ENCODE data around the gene CSNK2B. TPM values are rescaled to one million over a fixed set of nuclear protein-coding genes. Genes with fewer than 3 reads are reported as not detected.

CSNK2B gene
- total RNA-seq, 2 donors from 2014 or later, result 155 to 171 TPM

DNA sequence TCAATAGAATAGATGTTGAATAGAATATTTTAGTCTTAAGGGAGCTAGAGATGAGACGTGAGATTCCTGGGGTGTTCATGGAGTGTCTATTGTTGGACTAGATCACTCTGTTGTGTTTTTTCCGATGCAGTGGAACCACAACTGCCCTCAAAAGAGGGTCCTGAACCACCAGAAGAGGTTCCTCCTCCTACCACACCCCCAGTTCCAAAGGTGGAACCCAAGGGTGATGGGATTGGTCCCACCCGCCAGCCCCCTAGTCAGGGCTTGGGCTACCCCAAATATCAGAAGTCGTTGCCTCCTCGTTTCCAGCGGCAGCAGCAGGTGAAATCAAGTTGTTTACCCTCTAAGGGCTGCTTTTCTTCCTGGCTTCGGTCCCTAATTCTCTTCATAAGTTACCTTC, 36.9 kb upstream of the CSNK2B start:
- H3K9me3 Mint-ChIP-seq, result no peaks in the 10 kb centered on the region
- peaks cover 93% of the 10 kb centered on the region for H3K36me3 Mint-ChIP-seq (ENCODE audit: low read depth)
- H3K4me3 Mint-ChIP-seq, result no peak overlapping the region
- no peaks in the 10 kb centered on the region for H3K27me3 Mint-ChIP-seq (ENCODE audit: insufficient read depth)
- no peak for DNase-seq
- Histone ChIP-seq H3K9me3 (ENCODE audit: control insufficient read depth, low read length) (no peaks in the 10 kb centered on the region), H3K27me3 (ENCODE audit: control insufficient read depth, insufficient read depth, low read length, poor library complexity, severe bottlenecking) (no peaks in the 10 kb centered on the region), H3K9ac (ENCODE audit: extremely low read depth, low read length, poor library complexity, severe bottlenecking) (no peak overlapping the region), H3K4me3 (ENCODE audit: low read length) (no peak overlapping the region), H3K36me3 (ENCODE audit: control insufficient read depth, insufficient read depth, low read length) (peaks cover 95% of the 10 kb centered on the region), H3K4me1 (ENCODE audit: control insufficient read depth, insufficient read depth, low read length) (no peaks in the 10 kb centered on the region), H3K27ac (ENCODE audit: low read depth, low read length) (no peak overlapping the region)
- no peak for TF ChIP-seq CTCF (conservative IDR thresholded peaks at IDR 0.05)
- H3K27ac Mint-ChIP-seq, result peak overlapping the region; percentile 82
- 94 to 95% methylated on average over 5 to 7 of the region's 7 CpGs for WGBS, 2 experiments (ENCODE audit: insufficient coverage in 1 of 2, insufficient read length in 1 of 2)
- no peaks in the 10 kb centered on the region for H3K4me1 Mint-ChIP-seq

GRCh38 chr6:31630177-31630934, 35.5 kb upstream of the CSNK2B start:
- H3K4me3 ChIP-seq (ENCODE audit: low read length), result no peak overlapping the region
- H3K36me3 Mint-ChIP-seq (ENCODE audit: low read depth), result peaks cover 93% of the 10 kb centered on the region

DNA sequence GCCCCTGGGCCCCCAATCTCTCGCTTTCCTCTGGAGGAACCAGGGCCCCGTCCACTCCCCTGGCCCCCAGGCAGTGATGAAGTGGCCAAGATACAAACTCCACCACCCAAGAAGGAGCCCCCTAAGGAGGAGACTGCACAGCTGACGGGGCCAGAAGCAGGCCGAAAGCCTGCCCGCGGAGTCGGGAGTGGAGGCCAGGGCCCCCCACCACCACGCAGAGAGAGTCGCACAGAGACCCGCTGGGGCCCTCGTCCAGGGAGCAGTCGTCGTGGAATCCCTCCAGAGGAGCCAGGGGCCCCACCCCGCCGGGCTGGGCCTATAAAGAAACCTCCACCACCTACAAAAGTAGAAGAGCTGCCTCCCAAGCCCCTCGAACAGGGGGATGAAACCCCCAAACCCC, 34.7 kb upstream of the CSNK2B start:
- Histone ChIP-seq H3K27me3 (ENCODE audit: control insufficient read depth, insufficient read depth, low read length, poor library complexity, severe bottlenecking) (no peaks in the 10 kb centered on the region), H3K4me1 (ENCODE audit: control insufficient read depth, insufficient read depth, low read length) (no peaks in the 10 kb centered on the region), H3K27ac (ENCODE audit: low read depth, low read length) (no peak overlapping the region), H3K4me3 (ENCODE audit: low read length) (no peak overlapping the region), H3K36me3 (ENCODE audit: control insufficient read depth, insufficient read depth, low read length) (peaks cover 95% of the 10 kb centered on the region), H3K9me3 (ENCODE audit: control insufficient read depth, low read length) (no peaks in the 10 kb centered on the region), H3K9ac (ENCODE audit: extremely low read depth, low read length, poor library complexity, severe bottlenecking) (no peak overlapping the region)
- WGBS, 2 experiments (ENCODE audit: insufficient coverage in 1 of 2, insufficient read length in 1 of 2), result 94 to 96% methylated on average over 9 to 16 of the region's 16 CpGs
- Mint-ChIP-seq H3K4me1 (no peaks in the 10 kb centered on the region), H3K36me3 (ENCODE audit: low read depth) (peaks cover 91% of the 10 kb centered on the region), H3K27me3 (ENCODE audit: insufficient read depth) (no peaks in the 10 kb centered on the region), H3K27ac (peak overlapping the region; percentile 44), H3K9me3 (no peaks in the 10 kb centered on the region), H3K4me3 (no peak overlapping the region)
- DNase-seq, result no peak
- TF ChIP-seq CTCF (conservative IDR thresholded peaks at IDR 0.05), result no peak

More at GRCh38 chr6:31630177-31630934, 35.5 kb upstream of the CSNK2B start:
- Mint-ChIP-seq H3K4me3 (no peak overlapping the region), H3K4me1 (no peaks in the 10 kb centered on the region), H3K27ac (peak overlapping the region; percentile 44), H3K27me3 (ENCODE audit: insufficient read depth) (no peaks in the 10 kb centered on the region), H3K9me3 (no peaks in the 10 kb centered on the region)
- WGBS, 2 experiments (ENCODE audit: insufficient coverage in 1 of 2, insufficient read length in 1 of 2), result 94 to 96% methylated on average over 25 of the region's 25 CpGs
- TF ChIP-seq CTCF (conservative IDR thresholded peaks at IDR 0.05), result no peak
- H3K27me3 ChIP-seq (ENCODE audit: control insufficient read depth, insufficient read depth, low read length, poor library complexity, severe bottlenecking), result no peaks in the 10 kb centered on the region
- H3K9ac ChIP-seq (ENCODE audit: extremely low read depth, low read length, poor library complexity, severe bottlenecking), result no peak overlapping the region
- peaks cover 95% of the 10 kb centered on the region for H3K36me3 ChIP-seq (ENCODE audit: control insufficient read depth, insufficient read depth, low read length)
- no peaks in the 10 kb centered on the region for H3K4me1 ChIP-seq (ENCODE audit: control insufficient read depth, insufficient read depth, low read length)
- H3K27ac ChIP-seq (ENCODE audit: low read depth, low read length), result no peak overlapping the region
- DNase-seq, result no peak
- no peaks in the 10 kb centered on the region for H3K9me3 ChIP-seq (ENCODE audit: control insufficient read depth, low read length)

Measured in endodermal cell (in vitro differentiated cells).